Neural progenitor cell (in vitro differentiated cells): ENCODE data around the gene PCBD2. TPM values are rescaled to one million over a fixed set of nuclear protein-coding genes. Genes with fewer than 3 reads are reported as not detected.
A peak's percentile ranks its signal among the peaks of the same experiment; 100 is the strongest.

Experiments used
- DNase-seq: peaks from one replicate; pipeline ENCODE4 v3.0.0-alpha.2; 2016; ENCODE audit warnings: low spot score
- H2AFZ ChIP-seq: fragments of 200-600 bp; sonication (generic); replicated peaks from 2 replicates; pipeline ENCODE4 v1.6.1; 2016; ENCODE audit warnings: antibody characterized with exemption
- H3F3A ChIP-seq: fragments of 200-600 bp; sonication (generic); 2 replicates; pipeline ENCODE4 v1.6.1; 2016; ENCODE audit warnings: antibody characterized with exemption, low read depth
- H3K27ac ChIP-seq: fragments of 200-600 bp; sonication (generic); 2 replicates; pipeline ENCODE4 v1.5.1; 2016; ENCODE audit warnings: mild to moderate bottlenecking
- H3K27me3 ChIP-seq: fragments of 200-600 bp; sonication (generic); 2 replicates; pipeline ENCODE4 v1.6.1; 2016; ENCODE audit warnings: mild to moderate bottlenecking, moderate library complexity
- H3K36me3 ChIP-seq: fragments of 200-600 bp; sonication (generic); 2 replicates; pipeline ENCODE4 v1.5.1; 2016
- H3K4me1 ChIP-seq: fragments of 200-600 bp; sonication (generic); 2 replicates; pipeline ENCODE4 v1.6.1; 2016; ENCODE audit warnings: mixed run types
- H3K4me2 ChIP-seq: fragments of 200-600 bp; sonication (generic); 2 replicates; pipeline ENCODE4 v1.6.1; 2016
- H3K4me3 ChIP-seq: fragments of 200-600 bp; sonication (generic); 2 replicates; pipeline ENCODE4 v1.5.1; 2016
- H3K79me2 ChIP-seq: fragments of 200-600 bp; sonication (generic); 2 replicates; pipeline ENCODE4 v1.6.1; 2016; ENCODE audit warnings: low read depth
- H3K9ac ChIP-seq: fragments of 200-600 bp; sonication (generic); 2 replicates; pipeline ENCODE4 v1.6.1; 2016
- H3K9me3 ChIP-seq: fragments of 200-600 bp; sonication (generic); 2 replicates; pipeline ENCODE4 v1.5.1; 2016; ENCODE audit warnings: low read depth
- H4K20me1 ChIP-seq: fragments of 200-600 bp; sonication (generic); 2 replicates; pipeline ENCODE4 v1.6.1; 2016; ENCODE audit warnings: low read depth
- H3K27ac Mint-ChIP-seq: 3 replicates; pipeline ENCODE4 v1.8.0; 2021; ENCODE audit warnings: mixed read lengths
- H3K27me3 Mint-ChIP-seq: 2 replicates; pipeline ENCODE4 v1.8.0; 2022; ENCODE audit warnings: low read depth, mild to moderate bottlenecking, inconsistent platforms, moderate library complexity, mixed read lengths; ENCODE audit not compliant: insufficient read depth
- H3K36me3 Mint-ChIP-seq: 3 replicates; pipeline ENCODE4 v1.8.0; 2021; ENCODE audit warnings: mixed read lengths
- H3K4me1 Mint-ChIP-seq: 3 replicates; pipeline ENCODE4 v1.8.0; 2021; ENCODE audit warnings: mixed read lengths
- H3K4me3 Mint-ChIP-seq: 3 replicates; pipeline ENCODE4 v1.8.0; 2021; ENCODE audit warnings: mild to moderate bottlenecking, moderate library complexity, mixed read lengths
- H3K9me3 Mint-ChIP-seq: 3 replicates; pipeline ENCODE4 v1.8.0; 2020; ENCODE audit warnings: mixed read lengths
- CTCF ChIP-seq: fragments of 200-600 bp; sonication (generic); IDR thresholded peaks from 2 replicates; pipeline ENCODE4 v1.5.1; 2017; ENCODE audit warnings: antibody characterized with exemption, mild to moderate bottlenecking
- EZH2 ChIP-seq: fragments of 200-600 bp; sonication (generic); IDR thresholded peaks from 2 replicates; pipeline ENCODE4 v1.6.1; 2017; ENCODE audit warnings: antibody characterized with exemption, mild to moderate bottlenecking, moderate library complexity
- EZH2phosphoT487 ChIP-seq: fragments of 200-600 bp; sonication (generic); IDR thresholded peaks from 2 replicates; pipeline ENCODE4 v1.6.1; 2017; ENCODE audit warnings: antibody characterized with exemption
- total RNA-seq: library from RNA; depleted of rRNA; stranded (reverse); fragments of >200 nt; gene quantifications from 2 replicates; pipeline ENCODE4 v1.2.3, GENCODE V29; 2015; ENCODE audit warnings: low replicate concordance

PCBD2 gene
- total RNA-seq, 1 donor from 2014 or later: 5.0 TPM

- no peak for TF ChIP-seq EZH2phosphoT487
- TF ChIP-seq CTCF: no peak
- TF ChIP-seq EZH2: no peak
- Mint-ChIP-seq H3K4me3 (no peak overlapping the region), H3K4me1 (no peaks in the 10 kb centered on the region), H3K27me3 (no peaks in the 10 kb centered on the region), H3K27ac (peak overlapping the region; percentile 4), H3K36me3 (peaks cover 35% of the 10 kb centered on the region), H3K9me3 (peaks cover 11% of the 10 kb centered on the region)
- H3K4me2 ChIP-seq: no peak overlapping the region
- H3K9ac ChIP-seq: no peak overlapping the region
- no peaks in the 10 kb centered on the region for H3F3A ChIP-seq
- peaks cover 3% of the 10 kb centered on the region for H4K20me1 ChIP-seq
- H2AFZ ChIP-seq: no peak overlapping the region
- no peaks in the 10 kb centered on the region for H3K4me1 ChIP-seq
- no peak for DNase-seq
- no peaks in the 10 kb centered on the region for H3K9me3 ChIP-seq
- no peaks in the 10 kb centered on the region for H3K27me3 ChIP-seq
- H3K4me3 ChIP-seq: no peak overlapping the region
- no peak overlapping the region for H3K27ac ChIP-seq
- H3K79me2 ChIP-seq: peaks cover 4% of the 10 kb centered on the region
- H3K36me3 ChIP-seq: no peaks in the 10 kb centered on the region
Observed at GRCh38 chr5:134887593-134888159, 17.3 kb upstream of the PCBD2 start.

- no peak for DNase-seq
- Histone ChIP-seq H3K4me2 (no peak overlapping the region), H3K36me3 (no peaks in the 10 kb centered on the region), H4K20me1 (peaks cover 8% of the 10 kb centered on the region), H3K4me1 (peaks cover 10% of the 10 kb centered on the region), H3K9me3 (no peaks in the 10 kb centered on the region), H3K79me2 (peaks cover 4% of the 10 kb centered on the region), H3K4me3 (no peak overlapping the region), H2AFZ (no peak overlapping the region), H3K9ac (no peak overlapping the region), H3K27ac (no peak overlapping the region), H3F3A (no peaks in the 10 kb centered on the region), H3K27me3 (no peaks in the 10 kb centered on the region)
- Mint-ChIP-seq H3K27ac (no peak overlapping the region), H3K9me3 (peaks cover 8% of the 10 kb centered on the region), H3K4me3 (no peak overlapping the region), H3K27me3 (no peaks in the 10 kb centered on the region), H3K36me3 (peaks cover 39% of the 10 kb centered on the region), H3K4me1 (no peaks in the 10 kb centered on the region)
- no peak for TF ChIP-seq EZH2phosphoT487
- no peak for TF ChIP-seq CTCF
- TF ChIP-seq EZH2: no peak
Observed at GRCh38 chr5:134889335-134889734, 15.6 kb upstream of the PCBD2 start.

GRCh38 chr5:134891473-134891872, 13.5 kb upstream of the PCBD2 start:
- Histone ChIP-seq H3K9me3 (no peaks in the 10 kb centered on the region), H3K79me2 (no peaks in the 10 kb centered on the region), H3K4me1 (peaks cover 10% of the 10 kb centered on the region), H3K27me3 (no peaks in the 10 kb centered on the region), H3K36me3 (no peaks in the 10 kb centered on the region), H2AFZ (no peak overlapping the region), H3F3A (no peaks in the 10 kb centered on the region), H3K27ac (no peak overlapping the region), H3K9ac (no peak overlapping the region), H4K20me1 (peaks cover 5% of the 10 kb centered on the region), H3K4me2 (no peak overlapping the region), H3K4me3 (no peak overlapping the region)
- Mint-ChIP-seq H3K4me3 (no peak overlapping the region), H3K27me3 (no peaks in the 10 kb centered on the region), H3K4me1 (no peaks in the 10 kb centered on the region), H3K9me3 (peaks cover 8% of the 10 kb centered on the region), H3K27ac (no peak overlapping the region), H3K36me3 (peaks cover 42% of the 10 kb centered on the region)
- no peak for TF ChIP-seq CTCF
- no peak for TF ChIP-seq EZH2phosphoT487
- TF ChIP-seq EZH2: no peak
- DNase-seq: no peak
